SK-N-DZ (cell line): ENCODE results near the gene GRIK4.

Experiments
- DNase-seq: peaks from one replicate; pipeline ENCODE4 v3.0.0-alpha.2; 2015; ENCODE audit warnings: low spot score

The GRIK4 gene

DNA sequence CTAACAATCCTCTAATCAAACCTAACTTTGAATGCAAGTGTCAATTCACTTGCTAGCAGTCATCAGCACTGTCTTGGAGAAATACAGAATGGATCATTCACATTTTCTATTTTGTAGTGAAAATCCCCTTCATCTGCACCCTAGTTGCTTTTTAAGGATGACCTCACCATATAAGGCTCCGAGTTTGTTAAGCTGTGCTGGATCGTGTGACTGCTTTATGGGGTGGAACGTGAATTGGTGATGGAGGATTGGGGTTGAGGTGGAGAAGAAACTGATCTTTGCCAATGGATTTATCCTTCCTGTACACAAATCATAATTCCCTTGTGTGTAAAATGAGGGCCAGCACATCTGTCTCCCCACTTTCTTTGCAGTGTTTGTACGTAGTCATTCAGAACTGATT is 426.7 kb downstream of the GRIK4 start:
- DNase-seq: no peak

GRCh38 chr11:120940160-120940848 is 428.8 kb downstream of the GRIK4 start:
- no peak for DNase-seq

DNA sequence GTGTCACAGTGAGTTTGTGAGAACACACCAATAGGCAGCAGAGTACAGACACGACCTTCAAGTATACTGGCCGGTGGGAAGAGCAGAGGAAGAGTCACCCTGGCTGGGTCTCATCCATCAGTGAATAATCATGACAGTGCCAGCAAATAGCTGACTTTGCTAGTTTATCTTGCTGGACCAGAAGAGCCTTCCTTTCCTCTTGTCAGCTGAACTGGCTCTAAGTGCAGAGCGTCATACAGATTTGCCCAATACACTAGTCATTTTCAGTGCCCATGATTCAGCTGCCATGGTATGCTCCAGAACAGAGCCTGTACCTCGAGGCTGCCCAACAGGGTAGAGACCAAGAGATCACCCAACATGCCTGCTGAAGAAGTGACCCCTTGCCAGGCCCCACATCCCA is 429.5 kb downstream of the GRIK4 start:
- DNase-seq: no peak

DNA sequence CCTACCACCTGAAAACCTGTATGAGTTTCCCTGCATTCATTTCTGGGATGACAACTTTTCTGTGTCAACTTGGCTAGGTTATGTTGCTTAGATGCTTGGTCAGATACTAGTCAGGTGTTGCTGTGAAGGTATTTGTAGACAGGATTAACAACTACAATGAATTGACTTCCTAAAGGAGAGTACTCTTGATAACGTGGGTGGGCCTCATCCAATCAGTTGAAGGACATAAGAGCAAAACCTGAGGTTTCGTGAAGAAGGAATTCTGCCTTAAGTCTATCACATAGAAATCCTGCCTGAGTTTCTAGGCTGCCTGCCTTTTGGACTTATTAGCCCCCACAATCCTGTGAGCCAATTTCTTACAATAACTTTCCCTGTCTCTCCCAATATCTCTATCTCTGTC is 431.2 kb downstream of the GRIK4 start:
- DNase-seq: no peak

- no peak for DNase-seq
Measured at GRCh38 chr11:120945042-120945441, 433.5 kb downstream of the GRIK4 start.

GRCh38 chr11:120950880-120951279 is 439.3 kb downstream of the GRIK4 start:
- no peak for DNase-seq

- peak; percentile 46 for DNase-seq
Measured at GRCh38 chr11:120952461-120953434, 441.2 kb downstream of the GRIK4 start.

- no peak for DNase-seq
Measured at GRCh38 chr11:120954381-120954780, 442.8 kb downstream of the GRIK4 start.

GRCh38 chr11:120956710-120957495 is 445.4 kb downstream of the GRIK4 start:
- DNase-seq: no peak

DNA sequence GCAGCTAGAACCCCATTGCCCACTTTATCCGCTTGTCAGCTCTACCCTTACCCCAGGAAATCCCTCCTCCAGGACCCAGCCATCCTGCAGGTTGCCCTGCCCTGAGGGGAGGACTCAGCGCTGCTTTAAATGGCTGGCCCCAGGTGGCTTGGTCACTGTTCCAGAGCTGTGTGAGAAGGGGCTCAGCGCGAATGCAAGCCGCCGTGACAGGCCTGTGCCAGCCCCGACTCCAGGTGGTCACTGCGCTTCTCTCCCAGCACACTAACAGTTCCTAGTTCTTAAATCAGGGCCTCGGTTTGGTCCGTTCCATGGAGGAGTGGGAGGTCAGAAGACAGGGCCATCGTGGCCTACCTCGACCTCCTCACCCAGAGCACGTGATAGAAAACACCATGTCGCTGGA is 446.6 kb downstream of the GRIK4 start:
- DNase-seq: no peak

GRCh38 chr11:120959189-120959588 is 447.6 kb downstream of the GRIK4 start:
- no peak for DNase-seq

GRCh38 chr11:120964857-120965256 is 453.3 kb downstream of the GRIK4 start:
- no peak for DNase-seq

DNA sequence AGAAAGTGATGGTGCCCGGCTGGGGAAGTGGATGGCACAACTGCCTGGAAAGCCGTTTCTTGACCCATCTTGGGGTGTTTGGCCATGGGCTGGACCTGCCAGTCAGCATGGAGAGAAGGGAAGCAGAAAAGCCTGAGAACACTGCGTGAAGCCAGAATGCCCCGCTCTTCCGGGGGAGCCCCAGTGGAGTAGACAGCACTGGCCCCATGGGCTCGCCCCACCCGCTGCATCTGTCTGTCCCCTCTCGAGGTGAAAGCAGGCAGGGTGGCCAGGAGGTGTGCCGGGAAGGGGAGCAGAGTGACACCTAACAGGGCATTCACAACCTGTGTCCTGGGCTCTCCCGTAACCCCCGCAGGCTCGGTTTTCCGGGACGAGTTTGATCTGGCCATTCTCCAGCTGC is 455.3 kb downstream of the GRIK4 start:
- no peak for DNase-seq

- DNase-seq: no peak
Measured at GRCh38 chr11:120969993-120970392, 458.4 kb downstream of the GRIK4 start.

GRCh38 chr11:120971825-120972224 is 460.3 kb downstream of the GRIK4 start:
- no peak for DNase-seq

DNA sequence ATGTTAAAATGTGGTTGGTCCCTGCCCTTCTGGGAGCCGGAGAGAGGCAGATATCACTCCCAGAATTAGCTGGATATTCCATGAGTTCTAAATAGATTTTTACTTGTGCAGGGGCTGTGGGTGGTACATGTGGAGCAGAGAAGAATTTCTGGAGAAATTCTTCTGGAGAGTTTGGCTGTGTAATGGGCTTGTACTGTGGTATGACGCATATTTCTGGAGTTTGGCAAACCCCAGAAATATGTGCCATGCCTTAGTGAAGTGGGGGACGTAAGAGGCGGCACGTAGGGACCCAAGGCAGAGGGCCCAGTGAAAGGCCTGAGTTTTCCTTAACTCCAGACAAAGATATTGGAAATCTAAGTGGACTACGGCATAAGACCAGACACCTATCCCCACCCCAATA is 461.1 kb downstream of the GRIK4 start:
- DNase-seq: no peak

GRCh38 chr11:120973501-120973900 is 462.0 kb downstream of the GRIK4 start:
- DNase-seq: no peak

GRCh38 chr11:120974466-120974865 is 462.9 kb downstream of the GRIK4 start:
- DNase-seq: no peak

DNA sequence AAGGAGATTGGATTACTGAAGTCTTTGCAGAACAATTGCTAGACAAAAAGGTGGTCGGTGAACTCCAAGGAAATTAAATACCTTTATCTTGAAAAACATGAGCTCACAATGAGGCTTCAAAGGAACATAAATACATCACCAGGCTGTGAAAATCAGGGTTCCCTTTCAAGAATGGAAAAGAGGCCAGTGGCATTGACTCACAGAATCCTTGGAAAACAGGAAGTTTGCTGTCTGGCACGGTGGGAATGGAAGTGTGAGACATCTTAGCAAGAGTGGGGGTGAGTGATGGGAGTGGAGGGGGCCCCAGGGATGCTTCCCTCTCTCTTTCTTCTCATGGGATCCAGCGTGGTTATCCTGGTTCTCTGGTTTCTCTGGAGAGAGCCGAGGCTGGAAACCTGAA is 463.4 kb downstream of the GRIK4 start:
- no peak for DNase-seq

DNA sequence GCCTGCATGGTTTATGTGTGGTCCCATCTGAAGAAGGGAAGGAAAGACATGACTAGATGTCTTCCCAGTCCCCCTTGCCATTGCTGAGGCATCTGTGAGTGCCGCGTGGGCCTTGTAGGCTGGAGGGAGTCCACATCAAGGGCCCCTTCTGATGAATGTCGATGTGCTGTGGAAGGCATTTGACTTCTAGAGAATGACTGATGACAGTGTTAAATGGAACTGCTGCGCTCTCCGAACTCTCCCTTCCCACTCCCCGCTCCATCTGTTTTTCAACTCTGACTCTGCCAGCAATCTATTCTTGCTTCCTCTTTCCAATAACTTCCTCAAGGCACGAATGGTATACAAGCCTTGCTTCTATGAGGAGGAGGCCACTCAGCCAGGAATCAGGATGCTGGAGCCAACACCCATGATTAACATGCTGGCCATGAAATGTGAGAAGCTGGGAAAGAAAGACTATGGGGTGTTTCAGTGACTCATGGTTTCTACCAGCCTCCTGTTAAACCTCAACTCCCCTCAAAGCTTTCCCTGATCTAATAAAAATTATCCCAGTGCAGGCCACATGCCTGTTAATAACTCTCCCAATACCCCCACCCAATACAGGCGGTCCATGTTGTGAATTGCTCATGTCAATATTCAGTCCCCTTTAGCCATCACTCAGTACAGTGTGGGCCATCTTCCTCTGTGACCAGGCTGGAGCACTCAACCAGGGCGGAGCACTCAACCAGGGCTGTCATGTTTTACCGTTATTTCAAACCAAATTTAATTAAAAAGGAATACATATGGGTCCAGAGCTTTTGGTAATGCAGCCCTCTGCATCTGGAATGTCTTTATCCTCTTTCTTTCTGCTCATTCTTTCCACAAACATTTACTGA is 466.0 kb downstream of the GRIK4 start:
- DNase-seq: no peak

- no peak for DNase-seq
Measured at GRCh38 chr11:120978701-120979100, 467.2 kb downstream of the GRIK4 start.
